A673 (cell line): ENCODE data around the gene ATF7IP2. TPM values are rescaled to one million over a fixed set of nuclear protein-coding genes. Genes with fewer than 3 reads are reported as not detected.
"Not testable (repeated sequence)": the region's sequence is repeated elsewhere in the genome, so short reads cannot be mapped to it uniquely, and the experiment has no call there.

Experiments used
- BruUV-seq: library from RNA; stranded (reverse); fragments of 400-500 nt; replicated peaks from 2 replicates; lab custom pipeline; 2021; lab: Mats Ljungman, UMichigan
- CTCF ChIA-PET: fragments of 300-600 bp; sonication (Branson Sonifier 250); formaldehyde crosslinking; loops from one replicate; lab custom pipeline; 2022; ENCODE audit warnings: antibody characterized with exemption; lab: Charles Lee
- POLR2A ChIA-PET: fragments of 300-600 bp; sonication (Branson Sonifier 250); formaldehyde crosslinking; loops from one replicate; lab custom pipeline; 2022; ENCODE audit warnings: antibody characterized with exemption; ENCODE audit not compliant: low non-redundant PET; lab: Charles Lee
- DNase-seq: peaks from one replicate; pipeline ENCODE4 v3.0.0-alpha.2; 2015; ENCODE audit warnings: low spot score
- H3K27ac ChIP-seq: fragments of 200-600 bp; sonication (generic); 2 replicates; pipeline ENCODE4 v1.5.1; 2016; ENCODE audit warnings: mixed run types, low read depth, mild to moderate bottlenecking, mixed read lengths, antibody characterized with exemption, low read length; ENCODE audit not compliant: poor library complexity, severe bottlenecking
- H3K27me3 ChIP-seq: fragments of 200-600 bp; sonication (generic); replicated peaks from 2 replicates; pipeline ENCODE4 v1.6.1; 2017; ENCODE audit warnings: mixed run types, low read depth, mild to moderate bottlenecking, mixed read lengths, antibody characterized with exemption, low read length; ENCODE audit not compliant: insufficient read depth, poor library complexity
- H3K36me3 ChIP-seq: fragments of 200-600 bp; sonication (generic); 2 replicates; pipeline ENCODE4 v1.6.1; 2016; ENCODE audit warnings: mixed run types, mild to moderate bottlenecking, mixed read lengths, antibody characterized with exemption, low read length; ENCODE audit not compliant: insufficient read depth, poor library complexity, severe bottlenecking
- H3K4me1 ChIP-seq: fragments of 200-600 bp; sonication (generic); 2 replicates; pipeline ENCODE4 v1.6.1; 2017; ENCODE audit warnings: mixed run types, mild to moderate bottlenecking, mixed read lengths, antibody characterized with exemption, low read length; ENCODE audit not compliant: insufficient read depth, poor library complexity, severe bottlenecking
- H3K4me3 ChIP-seq: fragments of 200-600 bp; sonication (generic); 2 replicates; pipeline ENCODE4 v1.5.1; 2016; ENCODE audit warnings: low read depth, mixed run types, mild to moderate bottlenecking, mixed read lengths, low read length; ENCODE audit not compliant: poor library complexity, severe bottlenecking
- H3K9me3 ChIP-seq: fragments of 200-600 bp; sonication (generic); 2 replicates; pipeline ENCODE4 v1.6.1; 2016; ENCODE audit warnings: mixed run types, low read depth, mild to moderate bottlenecking, mixed read lengths, antibody characterized with exemption, low read length; ENCODE audit not compliant: poor library complexity, severe bottlenecking
- EZH2 ChIP-seq: fragments of 200-600 bp; sonication (generic); IDR thresholded peaks from 2 replicates; pipeline ENCODE4 v1.6.1; 2017; ENCODE audit warnings: borderline replicate concordance, low read depth, mild to moderate bottlenecking, mixed read lengths, antibody characterized with exemption, low read length; ENCODE audit not compliant: poor library complexity, severe bottlenecking
- intact Hi-C: fragments of 100-400 bp; cut with micrococcal nuclease; formaldehyde crosslinking; loops from one replicate; pipeline ENCODE4 v1.10.0; 2022; ENCODE audit not compliant: unreplicated experiment
- total RNA-seq: library from RNA; stranded (reverse); gene quantifications from 2 replicates; pipeline ENCODE4 v1.2.3, GENCODE V29; 2021
- TF ChIP-seq, protein P1 (sequence below): fragments of 300-800, 200-600 bp; sonication (generic); conservative IDR thresholded peaks from 2 replicates; pipeline ENCODE4 v1.5.1; 2017; ENCODE audit warnings: low read depth, mild to moderate bottlenecking, antibody characterized with exemption, low read length, moderate library complexity, mixed read lengths

ATF7IP2 gene
- total RNA-seq, 1 experiment from 2014 or later = 20.9 TPM

DNA sequence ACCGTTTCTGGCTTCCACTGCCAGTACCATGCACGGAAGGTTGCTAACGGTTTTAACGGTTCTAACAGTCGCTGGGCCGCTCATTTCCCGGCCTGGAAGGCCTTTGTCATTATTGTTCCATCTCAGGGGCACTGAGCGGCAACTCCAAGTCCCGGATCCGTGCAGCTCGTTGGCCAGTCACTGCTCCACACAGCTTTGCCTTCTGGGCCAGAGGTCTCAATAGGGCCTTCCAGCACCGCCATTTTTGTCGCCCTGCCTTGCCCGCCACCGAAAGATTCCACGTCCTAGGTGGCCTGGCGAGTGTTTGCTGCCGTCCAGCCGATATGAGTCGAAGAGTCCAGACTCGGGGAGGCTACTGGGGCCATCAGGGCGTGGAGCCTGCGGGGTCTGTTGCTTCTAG, 30.3 kb upstream of the ATF7IP2 start:
- no TSS peak for BruUV-seq
- no peaks in the 10 kb centered on the region for H3K36me3 ChIP-seq
- peaks cover 12% of the 10 kb centered on the region for H3K27me3 ChIP-seq
- H3K27ac ChIP-seq = no peak overlapping the region
- H3K9me3 ChIP-seq = no peaks in the 10 kb centered on the region
- ChIA-PET POLR2A (no interaction called here), CTCF (no interaction called here)
- no peaks in the 10 kb centered on the region for H3K4me1 ChIP-seq
- intact Hi-C loops = no loop called here
- no peak overlapping the region for H3K4me3 ChIP-seq
- DNase-seq = no peak
- no peak for TF ChIP-seq EZH2
- TF ChIP-seq, protein P1, sequence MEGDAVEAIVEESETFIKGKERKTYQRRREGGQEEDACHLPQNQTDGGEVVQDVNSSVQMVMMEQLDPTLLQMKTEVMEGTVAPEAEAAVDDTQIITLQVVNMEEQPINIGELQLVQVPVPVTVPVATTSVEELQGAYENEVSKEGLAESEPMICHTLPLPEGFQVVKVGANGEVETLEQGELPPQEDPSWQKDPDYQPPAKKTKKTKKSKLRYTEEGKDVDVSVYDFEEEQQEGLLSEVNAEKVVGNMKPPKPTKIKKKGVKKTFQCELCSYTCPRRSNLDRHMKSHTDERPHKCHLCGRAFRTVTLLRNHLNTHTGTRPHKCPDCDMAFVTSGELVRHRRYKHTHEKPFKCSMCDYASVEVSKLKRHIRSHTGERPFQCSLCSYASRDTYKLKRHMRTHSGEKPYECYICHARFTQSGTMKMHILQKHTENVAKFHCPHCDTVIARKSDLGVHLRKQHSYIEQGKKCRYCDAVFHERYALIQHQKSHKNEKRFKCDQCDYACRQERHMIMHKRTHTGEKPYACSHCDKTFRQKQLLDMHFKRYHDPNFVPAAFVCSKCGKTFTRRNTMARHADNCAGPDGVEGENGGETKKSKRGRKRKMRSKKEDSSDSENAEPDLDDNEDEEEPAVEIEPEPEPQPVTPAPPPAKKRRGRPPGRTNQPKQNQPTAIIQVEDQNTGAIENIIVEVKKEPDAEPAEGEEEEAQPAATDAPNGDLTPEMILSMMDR = no peak

DNA sequence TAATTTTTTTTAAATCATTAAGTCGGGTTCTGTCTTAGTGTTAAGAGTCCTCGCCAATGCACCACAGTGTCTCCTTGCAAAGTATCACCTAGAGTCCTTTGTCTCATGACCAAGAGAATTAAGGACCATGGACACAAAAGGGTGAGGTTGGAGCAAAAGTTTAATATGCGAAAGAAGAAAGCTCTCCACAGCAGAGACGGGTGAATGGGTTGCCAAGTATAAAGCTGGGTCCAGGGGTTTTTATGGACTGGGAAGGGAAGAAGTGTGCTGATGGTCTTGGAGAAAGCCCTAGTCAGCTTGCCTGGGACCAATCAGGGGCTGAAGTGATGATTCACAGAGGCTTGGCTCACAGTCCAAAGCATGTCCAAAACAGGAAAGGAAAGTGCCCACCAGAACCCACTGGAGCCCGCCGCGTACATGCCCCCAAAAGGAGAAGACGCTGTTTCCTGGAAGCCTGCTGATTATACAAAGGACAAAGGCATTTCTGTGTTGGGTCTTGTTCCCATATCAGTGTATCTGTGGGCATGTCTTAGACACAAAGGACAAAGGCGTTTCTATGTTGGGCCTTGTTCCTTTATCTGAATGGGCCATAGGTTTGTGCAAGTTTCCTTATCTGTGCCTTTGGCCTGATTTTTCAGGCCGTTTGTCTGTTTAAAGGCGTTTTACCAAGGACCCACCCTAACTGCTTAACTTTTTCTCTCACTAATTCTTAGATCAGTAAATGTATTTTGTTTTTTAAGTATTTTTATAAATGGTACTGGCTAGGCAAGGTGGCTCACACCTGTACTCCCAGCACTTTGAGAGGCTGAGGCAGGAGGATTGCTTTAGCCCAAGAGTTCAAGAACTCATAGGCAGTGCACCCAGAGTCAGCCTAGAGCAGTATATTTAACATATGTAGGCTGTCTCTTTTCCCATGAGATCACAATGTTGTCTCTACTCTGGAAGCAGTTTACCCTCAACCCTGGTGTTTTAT, 28.7 kb upstream of the ATF7IP2 start:
- Histone ChIP-seq H3K36me3 (no peaks in the 10 kb centered on the region), H3K4me3 (no peak overlapping the region), H3K27me3 (peaks cover 13% of the 10 kb centered on the region), H3K4me1 (no peaks in the 10 kb centered on the region), H3K9me3 (no peaks in the 10 kb centered on the region), H3K27ac (no peak overlapping the region)
- DNase-seq = no peak
- ChIA-PET CTCF (no interaction called here), POLR2A (no interaction called here)
- BruUV-seq = no TSS peak
- intact Hi-C loops = no loop called here
- TF ChIP-seq EZH2 = no peak
- TF ChIP-seq, protein P1 = no peak

- H3K4me1 ChIP-seq, H3K36me3 ChIP-seq, CTCF ChIA-PET, DNase-seq, POLR2A ChIA-PET, H3K4me3 ChIP-seq, BruUV-seq, H3K9me3 ChIP-seq, intact Hi-C loops, H3K27ac ChIP-seq: not testable (repeated sequence)
- H3K27me3 ChIP-seq = peaks cover 14% of the 10 kb centered on the region
These were observed 24.1 kb upstream of the ATF7IP2 start for GRCh38 chr16:10361747-10362076.
